ENCODE results near the gene SLC2A5. TPM values are rescaled to one million over a fixed set of nuclear protein-coding genes. Genes with fewer than 3 reads are reported as not detected.
A peak's percentile ranks its signal among the peaks of the same experiment; 100 is the strongest.

SLC2A5 gene, protein sequence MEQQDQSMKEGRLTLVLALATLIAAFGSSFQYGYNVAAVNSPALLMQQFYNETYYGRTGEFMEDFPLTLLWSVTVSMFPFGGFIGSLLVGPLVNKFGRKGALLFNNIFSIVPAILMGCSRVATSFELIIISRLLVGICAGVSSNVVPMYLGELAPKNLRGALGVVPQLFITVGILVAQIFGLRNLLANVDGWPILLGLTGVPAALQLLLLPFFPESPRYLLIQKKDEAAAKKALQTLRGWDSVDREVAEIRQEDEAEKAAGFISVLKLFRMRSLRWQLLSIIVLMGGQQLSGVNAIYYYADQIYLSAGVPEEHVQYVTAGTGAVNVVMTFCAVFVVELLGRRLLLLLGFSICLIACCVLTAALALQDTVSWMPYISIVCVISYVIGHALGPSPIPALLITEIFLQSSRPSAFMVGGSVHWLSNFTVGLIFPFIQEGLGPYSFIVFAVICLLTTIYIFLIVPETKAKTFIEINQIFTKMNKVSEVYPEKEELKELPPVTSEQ
- polyA plus RNA-seq (2013, experiment 1 of 2) = 0.12 TPM
- 0.05 TPM for polyA plus RNA-seq (2013, experiment 2 of 2)

DNA sequence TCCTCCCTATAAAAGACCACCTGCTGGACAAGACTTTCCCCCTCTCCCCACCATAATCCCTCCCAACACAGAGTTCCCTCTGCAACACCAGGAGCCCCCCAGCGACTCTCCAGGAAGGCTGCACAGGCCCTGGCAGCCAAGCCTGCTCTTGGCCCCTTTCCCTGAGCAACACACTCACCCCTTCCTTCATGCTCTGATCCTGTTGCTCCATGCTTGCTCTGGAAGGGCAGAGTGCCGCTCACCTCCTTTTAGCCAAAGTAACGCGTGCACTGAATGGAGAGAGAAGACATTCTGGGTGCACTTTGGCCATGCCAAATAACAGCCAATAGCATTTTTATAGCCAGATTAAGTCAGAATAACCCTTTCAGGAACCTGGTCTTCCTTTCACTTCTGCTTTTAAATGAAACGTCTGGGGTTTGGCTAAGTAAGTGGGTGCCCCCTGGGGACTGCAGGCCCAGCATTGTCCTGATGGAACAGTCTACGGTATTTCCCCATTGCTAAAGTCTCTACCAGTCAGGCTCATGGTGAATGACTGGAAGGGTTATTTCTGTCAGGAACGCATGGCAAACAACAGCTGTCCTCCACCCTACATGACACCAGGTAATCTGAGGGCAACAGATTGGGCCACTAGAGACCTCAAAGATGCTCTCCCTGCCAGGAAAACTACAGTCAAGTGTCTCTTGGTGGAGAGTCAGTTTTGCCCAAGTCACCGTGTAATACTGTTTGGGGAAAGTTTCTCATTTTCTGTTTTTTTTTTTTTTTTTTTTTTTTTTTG lies at the start of gene SLC2A5:
SLC2A5 (minus strand) TSS at position 310 of the 775 bp plus-strand sequence; CDS start at position 211, 99 bp downstream.
- peak within 1 kb of the TSS; percentile 86 for H3K9ac ChIP-seq (ENCODE audit: low read length)
- H3K14ac ChIP-seq (ENCODE audit: low read length in 2 of 2) = peak within 1 kb of the TSS in 1 of 2 experiments; percentile 68
- H3K36me3 ChIP-seq (ENCODE audit: control insufficient read depth in 1 of 2, insufficient read depth in 2 of 2, low read depth in 1 of 2, low read length in 2 of 2) = no peaks in the 10 kb centered on the region
- no peaks in the 10 kb centered on the region for H3K79me1 ChIP-seq (replicated peaks; ENCODE audit: low read length, poor library complexity, severe bottlenecking)
- H2BK120ac ChIP-seq (ENCODE audit: low read depth, low read length) = peak within 1 kb of the TSS; percentile 20
- H2AK5ac ChIP-seq (ENCODE audit: low read length, severe bottlenecking) = no peak within 1 kb of the TSS
- H3K23ac ChIP-seq (ENCODE audit: low read length in 2 of 2) = no peak within 1 kb of the TSS
- no peak for DNase-seq
- peak within 1 kb of the TSS; percentile 18 for H3K27ac ChIP-seq (ENCODE audit: low read length, poor library complexity, severe bottlenecking)
- no peak within 1 kb of the TSS for H2AFZ ChIP-seq (ENCODE audit: low read depth, low read length)
- no peak within 1 kb of the TSS for H4K8ac ChIP-seq (ENCODE audit: low read length)
- H3K9me3 ChIP-seq (ENCODE audit: control insufficient read depth, low read length) = no peaks in the 10 kb centered on the region
- H3K4me3 ChIP-seq (ENCODE audit: insufficient read depth in 1 of 2, low read depth in 1 of 2, low read length in 2 of 2) = peak within 1 kb of the TSS in 1 of 2 experiments; percentile 69
- no peaks in the 10 kb centered on the region for H3K27me3 ChIP-seq (ENCODE audit: control insufficient read depth in 1 of 2, insufficient read depth in 1 of 2, low read length in 2 of 2)
- peak within 1 kb of the TSS; percentile 56 to 61 for H3K18ac ChIP-seq (ENCODE audit: low read depth in 1 of 2, low read length in 2 of 2)
- peak within 1 kb of the TSS in 1 of 2 experiments; percentile 94 for H2BK12ac ChIP-seq (ENCODE audit: low read length in 2 of 2)
- peak within 1 kb of the TSS; percentile 78 for H4K91ac ChIP-seq (ENCODE audit: low read length)
- 81% methylated on average over 8 of the region's 8 CpGs for WGBS
- peak within 1 kb of the TSS in 1 of 2 experiments; percentile 42 for H3K4ac ChIP-seq (ENCODE audit: low read depth in 1 of 2, low read length in 2 of 2)
- no peak within 1 kb of the TSS for H3K4me2 ChIP-seq (ENCODE audit: low read length, poor library complexity, severe bottlenecking)
- no peak within 1 kb of the TSS for H2BK5ac ChIP-seq (ENCODE audit: low read depth, low read length, poor library complexity, severe bottlenecking)
- no peak within 1 kb of the TSS for H2BK15ac ChIP-seq (ENCODE audit: low read depth, poor library complexity, severe bottlenecking)
- H3K4me1 ChIP-seq (ENCODE audit: control insufficient read depth, insufficient read depth, low read depth, low read length) = peaks cover 18% of the 10 kb centered on the region

- H3K18ac ChIP-seq (ENCODE audit: low read depth in 1 of 2, low read length in 2 of 2) = no peak overlapping the region
- no peaks in the 10 kb centered on the region for H3K27me3 ChIP-seq (ENCODE audit: control insufficient read depth in 1 of 2, insufficient read depth in 1 of 2, low read length in 2 of 2)
- H3K4me1 ChIP-seq (ENCODE audit: control insufficient read depth, insufficient read depth, low read depth, low read length) = peaks cover 3% of the 10 kb centered on the region
- H3K27ac ChIP-seq (ENCODE audit: low read length, poor library complexity, severe bottlenecking) = no peak overlapping the region
- H3K14ac ChIP-seq (ENCODE audit: low read length in 2 of 2) = no peak overlapping the region
- no peak overlapping the region for H2AFZ ChIP-seq (ENCODE audit: low read depth, low read length)
- H2BK5ac ChIP-seq (ENCODE audit: low read depth, low read length, poor library complexity, severe bottlenecking) = no peak overlapping the region
- H2AK5ac ChIP-seq (ENCODE audit: low read length, severe bottlenecking) = no peak overlapping the region
- no peak overlapping the region for H2BK120ac ChIP-seq (ENCODE audit: low read depth, low read length)
- no peak overlapping the region for H3K4ac ChIP-seq (ENCODE audit: low read depth in 1 of 2, low read length in 2 of 2)
- H3K23ac ChIP-seq (ENCODE audit: low read length in 2 of 2) = no peak overlapping the region
- H4K91ac ChIP-seq (ENCODE audit: low read length) = no peak overlapping the region
- H3K9ac ChIP-seq (ENCODE audit: low read length) = no peak overlapping the region
- no peak overlapping the region for H2BK12ac ChIP-seq (ENCODE audit: low read length in 2 of 2)
- no peak overlapping the region for H3K4me2 ChIP-seq (ENCODE audit: low read length, poor library complexity, severe bottlenecking)
- no peak overlapping the region for H2BK15ac ChIP-seq (ENCODE audit: low read depth, poor library complexity, severe bottlenecking)
- peaks cover 21% of the 10 kb centered on the region for H3K79me1 ChIP-seq (replicated peaks; ENCODE audit: low read length, poor library complexity, severe bottlenecking)
- no peaks in the 10 kb centered on the region for H3K36me3 ChIP-seq (ENCODE audit: control insufficient read depth in 1 of 2, insufficient read depth in 2 of 2, low read depth in 1 of 2, low read length in 2 of 2)
- 90% methylated on average over 7 of the region's 7 CpGs for WGBS
- no peak for DNase-seq
- no peak overlapping the region for H4K8ac ChIP-seq (ENCODE audit: low read length)
- H3K4me3 ChIP-seq (ENCODE audit: insufficient read depth in 1 of 2, low read depth in 1 of 2, low read length in 2 of 2) = no peak overlapping the region
- H3K9me3 ChIP-seq (ENCODE audit: control insufficient read depth, low read length) = no peaks in the 10 kb centered on the region
Observed at GRCh38 chr1:9118186-9118585, 48.8 kb upstream of the SLC2A5 start.

DNA sequence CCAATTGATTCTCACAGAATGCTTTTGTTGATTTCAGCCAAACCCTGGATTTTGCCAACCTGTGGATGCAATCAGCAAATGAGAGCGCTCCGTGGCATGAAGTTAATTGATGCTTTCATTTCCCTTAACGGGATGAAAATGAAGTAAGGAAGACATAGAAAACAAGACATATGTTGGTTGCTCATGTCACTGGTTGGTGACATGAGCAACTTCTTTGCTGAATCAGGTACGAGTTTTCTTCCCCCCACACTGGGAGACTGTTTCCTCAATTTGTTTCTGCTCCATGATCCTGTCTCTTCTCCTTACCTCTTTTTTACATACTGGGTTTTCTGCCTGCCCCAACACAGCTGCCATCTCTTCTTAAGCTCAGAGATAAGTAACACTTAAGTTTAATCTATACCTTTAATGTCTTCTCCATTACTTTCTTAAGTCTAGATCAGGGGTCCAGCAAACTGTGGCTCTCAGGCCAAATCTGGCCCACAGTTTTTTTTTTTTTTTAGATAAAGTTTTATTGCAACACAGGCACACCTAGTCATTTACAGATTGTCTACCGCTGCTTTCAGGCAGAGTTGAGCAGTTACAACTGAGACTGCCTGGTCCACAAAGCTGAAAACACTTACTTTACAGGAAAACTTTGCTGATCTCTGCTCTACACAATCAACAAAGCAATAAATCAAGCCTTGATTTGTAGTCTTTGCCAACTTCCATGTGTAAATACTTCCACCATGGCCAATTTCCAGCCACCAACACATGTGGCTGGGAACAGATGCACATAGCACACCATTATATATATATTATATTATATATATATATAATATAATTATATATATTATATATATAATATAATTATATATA lies 46.1 kb upstream of the SLC2A5 start:
- DNase-seq = no peak
- Histone ChIP-seq H3K14ac (ENCODE audit: low read length in 2 of 2) (no peak overlapping the region), H2BK5ac (ENCODE audit: low read depth, low read length, poor library complexity, severe bottlenecking) (no peak overlapping the region), H2AK5ac (ENCODE audit: low read length, severe bottlenecking) (no peak overlapping the region), H3K27me3 (ENCODE audit: control insufficient read depth in 1 of 2, insufficient read depth in 1 of 2, low read length in 2 of 2) (no peaks in the 10 kb centered on the region), H3K4me2 (ENCODE audit: low read length, poor library complexity, severe bottlenecking) (no peak overlapping the region), H3K27ac (ENCODE audit: low read length, poor library complexity, severe bottlenecking) (no peak overlapping the region), H3K79me1 (replicated peaks; ENCODE audit: low read length, poor library complexity, severe bottlenecking) (peaks cover 11% of the 10 kb centered on the region), H3K4me1 (ENCODE audit: control insufficient read depth, insufficient read depth, low read depth, low read length) (peaks cover 9% of the 10 kb centered on the region), H3K4me3 (ENCODE audit: insufficient read depth in 1 of 2, low read depth in 1 of 2, low read length in 2 of 2) (no peak overlapping the region), H3K36me3 (ENCODE audit: control insufficient read depth in 1 of 2, insufficient read depth in 2 of 2, low read depth in 1 of 2, low read length in 2 of 2) (peaks cover 5 to 8% of the 10 kb centered on the region in 2 experiments), H3K23ac (ENCODE audit: low read length in 2 of 2) (no peak overlapping the region), H4K91ac (ENCODE audit: low read length) (no peak overlapping the region), H4K8ac (ENCODE audit: low read length) (no peak overlapping the region), H3K18ac (ENCODE audit: low read depth in 1 of 2, low read length in 2 of 2) (no peak overlapping the region), H2AFZ (ENCODE audit: low read depth, low read length) (no peak overlapping the region), H3K4ac (ENCODE audit: low read depth in 1 of 2, low read length in 2 of 2) (no peak overlapping the region), H2BK15ac (ENCODE audit: low read depth, poor library complexity, severe bottlenecking) (no peak overlapping the region), H2BK12ac (ENCODE audit: low read length in 2 of 2) (no peak overlapping the region), H3K9ac (ENCODE audit: low read length) (no peak overlapping the region), H2BK120ac (ENCODE audit: low read depth, low read length) (no peak overlapping the region), H3K9me3 (ENCODE audit: control insufficient read depth, low read length) (no peaks in the 10 kb centered on the region)
- WGBS = 88% methylated on average over 5 of the region's 5 CpGs
